Activated effector memory CD4-positive, alpha-beta T cell treated with Interleukin-2 at 50 U/mL for 16 hours (primary cell): ENCODE measurements around the gene APCDD1L.
"Not testable (repeated sequence)": the region's sequence is repeated elsewhere in the genome, so short reads cannot be mapped to it uniquely, and the experiment has no call there.

ENCODE experiments used
- DNase-seq: peaks from one replicate; pipeline ENCODE4 v3.0.0-alpha.2; 2020

APCDD1L gene

DNA sequence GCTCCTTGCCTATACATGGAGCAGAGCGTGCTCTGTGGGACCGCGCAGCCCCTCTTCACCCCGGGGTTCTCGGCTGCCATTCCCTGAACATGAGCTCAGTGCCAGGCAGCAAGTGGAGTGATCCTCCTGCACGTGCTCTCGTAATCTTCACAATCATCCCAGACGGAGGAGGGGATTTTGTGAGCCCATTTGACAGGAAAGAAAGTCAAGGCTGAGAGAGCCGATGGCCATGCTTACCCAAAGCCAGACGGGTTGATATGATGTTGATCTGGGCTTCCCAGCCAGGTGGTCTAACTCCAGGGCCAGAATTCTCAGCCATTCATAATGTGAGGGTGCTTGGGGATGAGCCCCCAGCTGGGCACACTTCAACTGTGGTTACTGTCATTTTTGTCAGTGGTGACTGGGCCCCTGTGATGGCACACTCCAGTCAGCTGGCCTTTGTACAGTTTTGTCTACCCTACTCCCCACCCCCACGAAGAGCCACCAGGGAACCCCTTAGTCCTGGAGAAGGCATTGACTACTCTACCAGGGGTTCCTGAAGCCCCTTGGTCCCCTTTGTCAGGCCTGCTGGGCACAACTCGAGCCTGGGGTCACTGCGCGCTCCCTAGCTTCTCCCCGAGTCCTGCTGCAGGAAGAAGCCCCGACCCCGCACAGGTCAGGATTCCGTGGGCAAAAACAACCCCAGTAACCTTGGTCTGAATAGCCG lies 1.5 kb downstream of the APCDD1L start:
- no peak for DNase-seq

DNA sequence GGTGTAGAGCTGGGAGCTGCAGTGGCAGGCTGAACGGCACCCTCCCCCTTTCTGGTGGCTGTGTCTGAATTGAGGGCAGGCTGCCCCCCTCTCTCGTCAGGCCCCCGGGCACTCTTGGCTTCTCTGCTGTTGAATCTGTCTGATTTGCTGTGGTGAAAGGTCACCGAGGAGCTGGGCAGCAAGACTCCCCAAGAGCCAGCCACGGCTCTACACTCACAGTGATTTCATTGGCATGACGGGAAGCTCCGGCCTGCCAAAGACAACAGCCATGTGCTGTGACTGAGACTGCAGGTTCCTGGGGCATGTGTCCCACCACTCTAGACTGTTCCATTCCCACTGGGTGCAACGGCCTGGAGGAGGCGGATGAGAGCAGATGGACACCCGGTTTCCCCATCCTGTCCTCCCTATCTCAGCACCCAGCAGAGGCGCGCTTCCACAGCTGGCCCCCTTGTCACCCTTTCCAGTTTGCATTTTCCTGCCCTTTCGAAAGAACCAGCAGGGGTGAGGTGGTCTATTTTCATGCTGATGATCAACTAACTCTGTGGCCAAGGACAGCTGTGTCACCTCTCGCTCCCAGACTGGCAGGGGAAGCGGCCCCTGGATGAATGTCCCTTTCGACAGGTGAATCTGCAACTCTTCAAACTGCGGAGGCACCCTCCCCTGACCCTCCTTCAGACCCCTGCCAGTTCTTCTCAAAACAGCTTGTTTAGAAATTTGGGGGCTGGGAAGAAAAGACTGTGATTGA lies 2.2 kb downstream of the APCDD1L start:
- no peak for DNase-seq

DNA sequence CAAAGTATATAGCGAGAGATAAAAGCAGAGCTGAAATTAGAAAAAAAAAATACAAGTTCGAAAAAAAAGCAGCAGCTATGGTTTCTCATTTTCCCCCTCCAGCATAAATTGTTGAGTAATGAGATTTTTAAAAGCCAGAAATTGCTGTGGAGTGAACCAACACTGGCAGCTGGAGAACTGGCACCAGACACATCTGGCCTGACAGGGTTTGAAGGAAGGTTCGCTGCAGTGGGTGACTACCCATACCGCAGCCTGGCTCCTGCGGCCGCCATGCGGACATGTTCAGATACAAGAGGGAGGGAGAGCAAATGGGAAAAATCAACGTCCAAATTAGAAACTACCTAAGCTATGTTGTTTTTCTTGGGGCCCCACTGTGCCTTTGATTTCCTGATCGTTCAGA lies 3.3 kb downstream of the APCDD1L start:
- DNase-seq, result no peak

DNA sequence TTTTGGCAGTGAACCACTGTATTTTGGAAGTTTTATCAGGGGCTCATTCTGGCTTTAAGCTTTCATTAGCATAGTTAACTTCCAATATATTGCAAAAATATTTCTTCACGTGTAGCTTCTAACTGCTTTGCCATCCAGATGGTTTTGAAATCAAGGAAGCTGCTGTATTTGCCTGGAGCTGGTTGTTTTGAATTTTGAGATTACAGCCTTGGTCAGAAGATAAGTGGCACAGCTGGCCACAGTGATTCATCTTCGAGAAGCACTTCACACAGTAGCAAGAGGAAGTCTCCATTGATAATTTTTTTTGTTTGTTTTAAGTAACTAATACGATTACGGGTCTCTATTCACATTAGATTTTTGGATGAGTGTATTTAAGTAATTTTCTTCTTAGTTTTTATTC lies 3.8 kb downstream of the APCDD1L start:
- no peak for DNase-seq

DNA sequence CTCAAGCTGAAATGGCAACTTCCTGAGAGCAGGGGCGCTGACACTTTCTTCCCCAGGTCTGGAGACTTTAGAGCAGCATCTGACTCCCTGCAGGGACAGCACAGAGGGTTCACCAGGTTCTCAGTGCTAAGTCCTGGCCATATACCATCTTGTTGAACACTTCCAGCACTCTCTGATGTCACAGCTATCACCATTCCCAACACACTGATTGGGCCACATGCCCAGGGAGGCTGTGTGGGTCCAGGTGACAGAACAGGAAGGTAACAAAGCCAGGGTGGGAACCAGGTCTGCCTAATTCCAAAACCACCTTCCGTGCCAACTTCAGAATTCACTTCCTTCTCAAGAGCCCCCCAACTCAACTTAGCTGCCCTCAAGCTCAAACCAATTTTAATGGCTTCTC lies 4.3 kb downstream of the APCDD1L start:
- DNase-seq, result no peak

DNA sequence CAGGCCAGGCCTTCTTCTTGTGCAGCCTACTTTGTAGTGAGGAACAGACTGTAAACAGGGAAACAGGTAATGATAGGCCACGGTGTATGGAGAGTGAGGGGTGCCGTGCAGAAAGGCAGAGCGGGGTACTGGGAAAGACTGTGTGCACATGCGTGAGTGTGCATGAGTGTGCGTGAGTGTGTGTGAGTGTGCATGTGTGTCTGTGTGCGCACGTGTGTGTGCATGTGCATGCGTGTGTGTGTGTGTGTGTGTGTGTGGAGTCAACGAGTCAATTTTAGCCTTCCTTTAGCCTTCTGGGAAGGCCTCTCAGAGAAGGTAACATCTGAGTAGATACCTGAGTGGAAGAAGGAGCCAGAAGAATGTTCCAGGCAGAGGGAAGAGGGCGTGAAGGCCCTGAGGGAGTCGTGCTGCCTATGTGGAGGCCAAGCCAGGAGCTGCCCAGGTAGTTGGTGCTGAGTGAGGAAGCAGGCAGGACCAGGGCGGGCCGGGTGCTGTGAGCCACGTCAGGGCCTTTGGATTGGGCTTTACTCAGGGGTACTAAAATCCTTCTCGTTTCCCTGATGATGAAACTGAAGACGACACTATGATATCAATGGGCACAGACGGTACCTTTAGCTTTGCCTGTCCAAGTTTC lies 6.3 kb downstream of the APCDD1L start:
- no peak for DNase-seq

DNA sequence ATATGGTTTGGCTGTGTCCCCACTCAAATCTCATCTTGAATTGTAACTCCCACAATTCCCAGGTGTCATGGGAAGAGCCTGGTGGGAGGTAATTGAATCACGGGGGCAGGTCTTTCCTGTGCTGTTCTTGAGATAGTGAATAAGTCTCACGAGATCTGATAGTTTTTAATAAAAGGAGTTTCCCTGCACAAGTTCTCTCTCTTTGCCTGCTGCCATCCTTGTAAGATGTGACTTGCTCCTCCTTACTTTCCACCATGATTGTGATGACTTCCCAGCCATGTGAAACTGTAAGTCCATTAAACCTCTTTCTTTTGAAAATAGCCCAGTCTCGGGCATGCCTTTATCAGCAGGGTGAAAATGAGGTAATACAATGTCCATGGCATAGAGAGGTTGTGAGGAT lies 8.2 kb downstream of the APCDD1L start:
- DNase-seq, result not testable (repeated sequence)

DNA sequence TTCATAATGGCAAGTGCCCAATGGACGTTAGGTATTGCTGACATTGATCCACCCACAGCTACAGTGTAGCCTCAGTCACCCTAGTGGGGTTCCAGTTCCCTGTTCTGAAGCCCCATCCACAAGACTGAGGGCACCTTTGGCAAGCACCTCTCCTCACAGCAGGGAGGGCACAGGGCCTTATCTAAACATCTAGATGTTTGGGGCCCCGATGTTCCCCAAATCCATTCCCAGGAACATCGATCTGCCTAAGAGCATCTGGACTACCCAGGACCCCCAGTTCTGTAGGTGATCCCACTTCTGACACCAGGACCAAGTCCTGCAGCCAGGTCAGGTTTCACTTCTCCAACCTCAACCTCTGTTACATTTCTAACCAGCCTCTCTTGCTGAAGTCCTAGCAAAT lies 10.6 kb downstream of the APCDD1L start:
- DNase-seq, result no peak

DNA sequence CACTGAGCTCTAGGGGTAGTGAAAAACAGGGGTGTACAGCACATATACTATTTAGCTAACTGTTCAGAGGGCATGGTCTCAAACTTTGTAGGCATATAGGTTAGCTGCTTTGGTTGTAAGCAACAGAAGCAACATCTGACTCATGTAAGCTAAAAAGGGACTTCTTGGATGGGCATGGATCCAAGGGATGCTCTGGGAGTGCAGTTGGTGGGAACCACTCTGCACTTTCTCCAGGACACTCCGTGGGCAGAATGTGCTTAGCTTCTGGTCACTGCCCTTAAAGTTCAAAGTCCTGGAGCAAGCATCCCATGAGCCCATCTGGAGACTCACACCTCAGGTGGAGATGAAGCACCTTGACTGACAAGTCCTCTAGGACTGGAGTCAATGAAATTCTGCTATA lies 11.5 kb downstream of the APCDD1L start:
- DNase-seq, result no peak

DNA sequence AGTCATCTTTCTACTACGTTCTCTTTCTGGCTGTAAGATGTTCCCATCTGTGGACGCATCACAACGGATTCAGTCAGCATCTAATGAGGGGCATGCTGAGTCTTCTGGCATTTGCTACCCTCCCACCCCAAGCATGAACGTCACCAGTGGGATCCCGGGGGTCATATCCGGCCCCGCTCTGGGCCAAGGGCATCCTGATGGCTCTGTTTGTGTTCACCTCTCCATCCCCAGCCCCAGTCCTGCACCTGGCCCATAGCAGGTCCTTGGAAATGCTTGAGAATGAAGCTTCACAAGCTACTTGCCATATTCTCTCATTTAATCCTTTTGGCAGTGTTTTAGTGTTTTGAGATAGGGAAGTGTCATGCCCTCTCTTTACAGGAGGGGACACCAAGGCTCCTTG lies 14.9 kb downstream of the APCDD1L start:
- DNase-seq, result no peak

DNA sequence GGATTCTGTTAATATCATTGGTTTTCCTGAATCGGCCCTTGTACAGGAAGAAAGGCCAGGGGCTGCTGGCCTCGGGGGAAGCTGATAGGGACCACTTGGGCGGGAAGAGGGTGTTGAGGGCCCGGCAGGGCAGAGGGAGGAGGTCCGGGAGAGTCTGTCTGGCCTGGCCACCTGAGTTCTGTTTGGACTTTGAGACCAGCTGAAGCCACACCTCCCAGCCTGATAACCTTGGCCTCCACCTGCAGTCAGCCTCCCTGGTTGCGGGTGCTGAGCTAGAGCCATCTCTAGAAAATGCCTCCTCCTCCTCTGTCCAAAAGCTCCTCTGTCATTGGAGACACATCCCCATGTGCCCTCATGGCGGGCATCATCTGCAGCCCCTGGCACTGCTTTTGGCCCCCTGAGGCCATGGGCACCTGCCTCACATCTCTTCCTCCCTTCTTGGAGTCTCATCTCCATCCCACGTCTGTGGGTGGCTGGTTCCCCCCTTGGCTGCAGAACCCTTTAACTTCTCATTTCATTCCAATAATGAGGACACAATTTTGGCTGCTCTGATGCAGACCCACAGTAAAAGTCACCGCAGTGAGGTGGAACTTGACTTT lies 16.6 kb downstream of the APCDD1L start:
- no peak for DNase-seq

DNA sequence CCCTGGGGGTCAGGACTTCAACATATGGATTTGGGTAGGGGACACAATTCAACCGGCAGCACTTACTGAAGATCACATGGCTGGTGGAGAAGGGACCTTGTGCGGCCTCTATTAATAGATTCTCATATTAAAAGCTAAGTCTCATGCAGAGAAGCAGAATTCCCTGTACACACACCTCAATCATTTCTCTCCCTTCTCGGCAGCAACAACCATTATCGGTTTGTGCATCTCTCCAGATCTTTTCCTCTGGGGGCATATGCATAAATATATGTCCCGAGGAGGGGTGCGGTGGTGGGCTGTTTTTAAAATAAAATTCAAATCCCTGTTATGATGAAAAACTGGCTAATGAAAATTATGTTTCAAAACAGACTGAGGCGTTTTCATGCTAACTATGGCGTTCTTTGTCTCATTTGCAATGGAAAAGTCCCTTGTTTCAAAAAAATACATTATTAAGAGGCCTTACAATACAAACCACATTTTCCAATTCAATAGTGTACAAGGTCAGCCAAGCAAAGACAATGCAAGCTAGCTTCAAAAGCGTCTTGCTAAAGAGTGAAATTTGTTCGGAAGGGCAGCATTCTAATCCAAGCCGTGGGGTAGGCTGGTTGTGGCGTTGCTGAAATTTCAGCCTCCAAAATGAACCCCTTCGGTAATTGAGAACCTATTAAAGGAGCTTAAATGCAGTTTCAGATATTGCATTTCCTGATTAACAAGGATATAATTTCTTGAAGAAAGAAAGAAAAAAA lies 17.3 kb downstream of the APCDD1L start:
- no peak for DNase-seq

DNA sequence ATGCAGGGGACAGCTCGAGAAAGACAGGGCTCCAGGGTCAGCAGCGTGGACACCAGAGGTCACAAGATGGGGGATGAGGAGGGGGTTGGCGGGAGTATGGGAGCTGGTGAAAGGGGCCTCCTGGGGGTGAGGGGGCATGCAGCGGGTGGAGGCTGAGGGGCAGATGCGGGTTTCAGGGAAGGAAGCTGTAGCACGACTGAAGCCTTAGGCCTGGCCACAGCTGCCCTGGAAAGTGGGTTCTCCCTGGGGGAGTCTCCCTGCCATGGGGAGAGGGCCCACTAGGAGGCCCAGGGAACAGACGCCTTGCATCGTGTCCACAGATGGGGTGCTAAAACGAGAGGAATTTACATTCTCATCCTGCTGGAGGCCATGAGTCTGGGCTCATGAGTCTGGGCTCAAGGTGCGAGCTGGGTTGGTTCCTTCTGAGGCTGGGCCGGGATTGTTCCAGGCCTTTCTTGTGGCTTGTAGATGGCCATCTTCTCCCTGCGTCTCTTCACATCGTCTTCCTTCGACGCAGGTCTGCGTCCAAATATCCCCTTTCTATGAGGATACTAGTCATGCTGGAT lies 18.0 kb downstream of the APCDD1L start:
- no peak for DNase-seq

DNA sequence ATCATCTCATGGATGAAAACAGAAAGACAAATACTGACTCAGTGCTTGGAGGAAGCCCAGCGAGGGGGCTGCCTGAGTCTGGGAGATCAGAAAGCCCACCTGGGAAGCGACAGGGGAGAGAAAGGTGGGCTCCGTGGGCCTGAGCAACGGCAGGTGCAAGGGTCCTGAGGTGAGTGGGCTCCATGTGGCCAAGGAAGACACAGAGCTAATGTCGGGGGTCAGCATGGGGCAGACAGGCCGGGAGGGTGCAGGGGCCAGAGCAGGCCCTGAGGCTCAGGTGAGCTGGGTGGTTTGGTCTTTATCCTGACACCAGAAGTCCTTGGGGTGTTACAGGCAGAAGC lies 18.8 kb downstream of the APCDD1L start:
- DNase-seq, result no peak

DNA sequence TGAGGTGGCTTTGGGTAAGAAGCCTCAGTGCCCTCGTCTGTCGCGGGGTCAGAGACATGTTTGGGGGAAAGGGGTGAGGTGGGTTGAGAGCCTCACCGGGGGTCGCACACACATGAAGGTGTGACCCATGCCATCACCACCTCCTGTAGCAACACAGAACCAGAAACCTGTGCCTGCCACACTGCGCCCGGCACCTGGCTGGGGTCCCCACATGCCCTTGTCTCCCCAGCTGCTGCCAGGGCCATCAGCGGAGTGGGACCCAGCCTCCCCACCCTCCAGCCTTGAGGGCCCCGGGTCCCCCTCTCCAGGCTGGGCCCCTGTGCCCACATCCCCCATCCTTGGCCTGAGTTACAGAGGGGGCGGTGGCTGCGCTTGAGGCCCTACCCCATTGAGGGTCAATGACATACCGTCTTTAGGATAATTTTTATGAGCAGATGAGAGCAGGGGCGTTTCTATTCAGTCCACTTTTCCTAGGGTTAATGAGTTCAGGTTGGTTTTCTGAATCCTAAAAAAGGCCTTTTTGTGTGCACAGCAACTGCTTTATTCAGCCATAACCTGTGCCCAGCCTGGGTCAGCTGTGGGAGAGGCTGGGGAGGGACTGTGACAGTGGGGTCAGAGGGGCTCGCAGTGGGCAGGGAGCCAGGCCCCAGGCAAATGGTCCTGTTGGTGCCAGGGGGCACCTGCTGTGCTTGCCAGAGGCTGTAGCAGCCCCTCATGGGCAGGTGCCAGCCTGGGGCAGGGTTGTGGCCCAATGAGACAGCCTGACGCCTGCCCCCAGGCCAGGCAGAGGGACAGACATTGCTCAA lies 19.4 kb downstream of the APCDD1L start:
- DNase-seq, result no peak

DNA sequence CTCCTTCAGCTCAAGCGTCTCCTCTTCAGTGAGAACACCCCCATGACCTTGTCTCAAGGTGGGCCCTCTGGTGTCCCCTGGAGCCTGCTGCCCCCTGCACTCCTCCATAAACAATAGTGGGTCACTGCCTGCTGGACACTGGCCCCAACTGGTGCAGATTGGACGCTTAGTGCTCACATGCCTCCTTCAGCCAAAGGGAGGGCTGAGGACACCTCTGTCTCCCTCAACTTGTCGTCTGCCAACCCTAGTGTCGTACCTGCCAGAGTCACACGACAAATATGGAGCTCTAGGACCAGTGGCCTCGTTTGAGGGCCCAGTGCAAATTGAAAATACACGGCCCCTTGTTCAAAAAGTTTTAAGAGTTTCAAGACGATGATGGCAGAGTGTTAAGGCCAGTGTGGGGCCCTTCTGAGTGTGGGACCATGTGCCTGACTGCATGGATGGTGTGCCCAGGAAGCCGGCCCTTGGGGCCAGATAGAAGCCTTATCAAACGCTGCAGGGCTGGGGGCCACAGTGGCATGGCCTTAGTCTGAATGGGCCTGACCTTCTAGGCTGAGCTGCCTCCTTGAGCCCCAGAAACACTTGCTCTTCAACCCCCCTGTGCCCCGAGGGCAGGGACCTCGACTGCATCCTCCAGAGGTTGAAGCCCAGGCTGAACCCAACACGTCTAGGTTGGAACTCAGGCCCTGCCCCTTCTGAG lies 20.1 kb downstream of the APCDD1L start:
- DNase-seq, result no peak

DNA sequence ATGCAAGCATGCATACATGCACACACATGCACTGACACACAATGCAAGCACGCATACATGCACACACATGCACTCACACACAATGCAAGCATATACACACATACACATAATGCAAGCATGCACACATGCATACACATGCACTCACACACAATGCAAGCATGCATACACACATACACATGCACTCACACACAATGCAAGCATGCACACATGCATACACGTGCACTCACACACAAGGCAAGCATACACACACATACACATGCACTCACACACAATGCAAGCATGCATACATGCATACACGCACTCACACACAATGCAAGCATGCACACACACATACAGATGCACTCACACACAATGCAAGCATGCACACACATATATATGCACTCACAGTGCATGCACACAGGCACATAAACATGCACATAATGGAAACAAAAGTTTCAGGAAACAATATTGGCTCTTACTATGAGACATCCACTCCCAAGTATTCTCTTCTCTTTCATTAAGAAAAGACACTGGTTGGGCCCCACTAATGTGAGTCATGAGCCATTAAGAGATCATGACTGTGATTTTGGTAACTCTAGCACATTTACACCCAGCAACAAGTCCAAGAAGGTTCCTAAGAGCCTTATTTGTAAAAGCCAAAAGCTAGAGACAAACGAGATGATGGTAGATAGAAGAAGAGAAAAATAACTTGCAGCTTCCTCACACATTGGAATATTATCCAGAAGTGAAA lies 22.2 kb downstream of the APCDD1L start:
- no peak for DNase-seq

DNA sequence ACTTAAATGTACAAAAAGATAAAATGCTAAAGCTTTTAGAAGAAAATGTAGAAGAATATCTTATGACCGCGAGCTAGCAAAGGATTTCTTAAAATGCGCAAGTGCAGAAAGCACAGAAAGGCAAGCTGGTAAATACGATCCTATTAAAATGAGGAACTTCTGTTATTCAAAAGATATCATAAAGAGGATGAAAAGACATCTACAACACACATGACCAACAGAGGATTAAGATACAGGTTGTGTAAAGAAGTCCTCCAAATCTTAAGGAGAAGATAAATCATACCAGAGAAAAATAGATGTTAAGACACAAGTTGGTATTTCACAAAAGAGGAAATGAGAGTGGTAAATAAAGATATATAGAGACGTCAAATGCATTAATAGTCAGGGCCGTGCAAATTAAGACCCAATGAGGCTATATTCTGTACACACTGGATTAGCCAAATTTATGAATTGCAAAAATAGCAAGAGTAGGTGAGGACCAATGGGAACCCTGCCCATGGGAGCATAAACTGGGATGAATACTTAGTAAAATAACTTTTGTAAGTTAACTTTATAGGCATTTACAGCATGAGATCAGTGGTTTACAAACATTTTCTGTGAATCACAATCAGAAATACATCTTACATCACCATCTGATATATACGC lies 23.0 kb downstream of the APCDD1L start:
- no peak for DNase-seq

DNA sequence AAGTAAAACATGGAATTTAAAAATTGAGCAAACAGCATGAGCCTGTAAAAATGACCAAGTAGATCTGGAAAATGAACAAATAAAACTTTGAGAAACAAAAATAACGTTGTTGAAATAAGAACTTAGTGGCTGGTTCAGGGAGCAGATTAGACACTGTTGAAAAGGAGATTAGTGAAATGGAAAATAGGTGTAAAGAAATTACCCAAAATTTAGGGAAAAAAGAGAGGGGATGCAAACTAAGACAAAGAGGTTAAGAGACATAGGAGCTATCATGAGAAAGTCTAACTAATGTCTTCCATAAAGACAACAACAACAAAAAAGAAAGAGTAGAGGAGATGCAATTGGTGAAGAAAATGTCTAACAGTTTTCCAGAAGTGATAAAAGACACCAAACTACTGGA lies 29.0 kb downstream of the APCDD1L start:
- no peak for DNase-seq

DNA sequence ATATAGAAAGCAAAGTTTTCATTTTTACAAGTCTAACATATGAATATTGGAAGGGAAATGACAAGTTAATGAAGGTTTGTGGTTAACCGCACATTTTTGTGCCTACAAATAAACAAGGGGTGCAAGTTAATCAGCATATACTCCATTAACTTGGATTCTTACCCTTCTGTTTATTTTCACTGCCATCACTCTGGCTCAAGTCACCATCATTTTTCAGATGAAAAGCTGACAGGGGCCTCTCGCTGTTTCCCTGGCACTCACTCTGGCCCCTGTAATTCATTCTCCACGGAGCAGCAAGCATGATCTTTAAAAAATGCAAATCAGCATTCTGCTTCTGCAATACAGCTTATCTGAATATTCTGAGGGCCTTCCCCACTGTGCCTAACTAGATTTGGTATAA lies 29.8 kb downstream of the APCDD1L start:
- no peak for DNase-seq
